GM19397 (cell line): Measurements from ENCODE around the gene OSR1.
"Not testable (repeated sequence)": the region's sequence is repeated elsewhere in the genome, so short reads cannot be mapped to it uniquely, and the experiment has no call there.

Experiments
- ATAC-seq: cut with Tn5 transposase; IDR thresholded peaks from one replicate; pipeline ENCODE4 v1.9.1; 2021; ENCODE audit warnings: mild to moderate bottlenecking, moderate library complexity; ENCODE audit not compliant: unreplicated experiment

The OSR1 gene

GRCh38 chr2:19337202-19337601, 21.2 kb downstream of the OSR1 start:
- no peak for ATAC-seq

- ATAC-seq, result no peak
Measured at GRCh38 chr2:19336781-19337180, 21.6 kb downstream of the OSR1 start.

- ATAC-seq, result no peak
Measured at GRCh38 chr2:19332503-19332902, 25.9 kb downstream of the OSR1 start.

GRCh38 chr2:19331450-19331849, 27.0 kb downstream of the OSR1 start:
- ATAC-seq, result no peak

- no peak for ATAC-seq
Measured at GRCh38 chr2:19330436-19330835, 28.0 kb downstream of the OSR1 start.

- no peak for ATAC-seq
Measured at GRCh38 chr2:19329445-19329844, 29.0 kb downstream of the OSR1 start.

GRCh38 chr2:19327496-19327895, 30.9 kb downstream of the OSR1 start:
- ATAC-seq, result no peak

GRCh38 chr2:19321946-19322345, 36.5 kb downstream of the OSR1 start:
- ATAC-seq, result no peak

- no peak for ATAC-seq
Measured at GRCh38 chr2:19320813-19321212, 37.6 kb downstream of the OSR1 start.

- no peak for ATAC-seq
Measured at GRCh38 chr2:19319698-19320097, 38.7 kb downstream of the OSR1 start.

GRCh38 chr2:19319064-19319463, 39.4 kb downstream of the OSR1 start:
- no peak for ATAC-seq

GRCh38 chr2:19313553-19313952, 44.9 kb downstream of the OSR1 start:
- ATAC-seq, result no peak

- no peak for ATAC-seq
Measured at GRCh38 chr2:19312949-19313348, 45.5 kb downstream of the OSR1 start.

GRCh38 chr2:19306065-19306464, 52.4 kb downstream of the OSR1 start:
- not testable (repeated sequence) for ATAC-seq

- ATAC-seq, result not testable (repeated sequence)
Measured at GRCh38 chr2:19305400-19306055, 52.9 kb downstream of the OSR1 start.

- ATAC-seq, result no peak
Measured at GRCh38 chr2:19301706-19302105, 56.7 kb downstream of the OSR1 start.
